Measurements from ENCODE around the gene BCS1L. TPM values are rescaled to one million over a fixed set of nuclear protein-coding genes. Genes with fewer than 3 reads are reported as not detected.

BCS1L gene
- total RNA-seq, 1 experiment from 2014 or later, result 38.8 TPM

GRCh38 chr2:218710334-218710686 is 50.8 kb downstream of the BCS1L start:
- Histone ChIP-seq H4K20me1 (ENCODE audit: insufficient read depth) (peaks cover 3% of the 10 kb centered on the region; the same call in 1 of the 2 replicates), H3K36me3 (ENCODE audit: low read depth) (no peaks in the 10 kb centered on the region), H3F3A (ENCODE audit: insufficient read depth, low read depth) (no peaks in the 10 kb centered on the region), H3K9me3 (ENCODE audit: insufficient read depth, low read depth) (no peaks in the 10 kb centered on the region), H3K27me3 (ENCODE audit: insufficient read depth, low read depth) (no peaks in the 10 kb centered on the region), H3K4me1 (replicated peaks; ENCODE audit: insufficient read depth) (peaks cover 13% of the 10 kb centered on the region), H3K27ac (no peak overlapping the region), H3K4me3 (peak overlapping the region; percentile 95; the same call in 1 of the 2 replicates), H3K4me2 (peak overlapping the region; percentile 93), H3K79me2 (ENCODE audit: low read depth) (peaks cover 43% of the 10 kb centered on the region), H3K9me2 (ENCODE audit: insufficient read depth) (no peaks in the 10 kb centered on the region), H2AFZ (peak overlapping the region; percentile 89; the same call in 1 of the 2 replicates)
- BruUV-seq (replicated peaks), result no TSS peak
- TF ChIP-seq EZH2 (IDR thresholded peaks at IDR 0.05; ENCODE audit: low read depth), result no peak
- TF ChIP-seq CTCF (conservative IDR thresholded peaks at IDR 0.05), result no peak
- intact Hi-C loops (cut with micrococcal nuclease; ENCODE audit: unreplicated experiment), result loop anchor here (1.0 kb wide), 1 partner anchor 137 kb away; no protein-coding TSS in a partner anchor
- no peak for DNase-seq
- ChIA-PET POLR2A (ENCODE audit: unreplicated experiment) (interaction anchor here (0.5 to 0.6 kb wide), 2 partner anchors 91 to 119 kb away, joined by 3 to 10 read pairs; no protein-coding TSS in a partner anchor), CTCF (interaction anchor here (0.5 to 1.3 kb wide), 6 partner anchors 21 to 632 kb away, joined by 3 to 7 read pairs (median 4); partner anchors contain the start of genes BCS1L and ZNF142)

- H3F3A ChIP-seq (ENCODE audit: insufficient read depth, low read depth), result no peaks in the 10 kb centered on the region
- ChIA-PET POLR2A (ENCODE audit: unreplicated experiment) (interaction anchor here (0.5 to 0.7 kb wide), 7 partner anchors 9 to 978 kb away, joined by 3 to 10 read pairs (median 3); no protein-coding TSS in a partner anchor), CTCF (interaction anchor here (0.5 to 1.3 kb wide), 6 partner anchors 21 to 633 kb away, joined by 3 to 6 read pairs (median 4); partner anchors contain the start of genes BCS1L and ZNF142)
- H3K9me2 ChIP-seq (ENCODE audit: insufficient read depth), result no peaks in the 10 kb centered on the region
- no peaks in the 10 kb centered on the region; the same call in 1 of the 2 replicates for H3K36me3 ChIP-seq (ENCODE audit: low read depth)
- peak within 1 kb of the TSS; percentile 93 for H3K4me2 ChIP-seq
- peak; percentile 79 to 96 for DNase-seq
- intact Hi-C loops (cut with micrococcal nuclease; ENCODE audit: unreplicated experiment), result loop anchor here (1.0 kb wide), 1 partner anchor 136 kb away; no protein-coding TSS in a partner anchor
- BruUV-seq (replicated peaks), result no TSS peak
- H3K4me1 ChIP-seq (replicated peaks; ENCODE audit: insufficient read depth), result peaks cover 13% of the 10 kb centered on the region
- peak within 1 kb of the TSS; percentile 55 for H3K27ac ChIP-seq
- no peaks in the 10 kb centered on the region for H3K9me3 ChIP-seq (ENCODE audit: insufficient read depth, low read depth)
- no peak for TF ChIP-seq EZH2 (IDR thresholded peaks at IDR 0.05; ENCODE audit: low read depth)
- TF ChIP-seq CTCF (conservative IDR thresholded peaks at IDR 0.05), result peak; percentile 79
- peak within 1 kb of the TSS; percentile 89 for H2AFZ ChIP-seq
- no peaks in the 10 kb centered on the region for H3K27me3 ChIP-seq (ENCODE audit: insufficient read depth, low read depth)
- peak within 1 kb of the TSS; percentile 95 for H3K4me3 ChIP-seq
- H4K20me1 ChIP-seq (ENCODE audit: insufficient read depth), result peaks cover 3% of the 10 kb centered on the region; the same call in 1 of the 2 replicates
- peaks cover 47% of the 10 kb centered on the region for H3K79me2 ChIP-seq (ENCODE audit: low read depth)
Observed at GRCh38 chr2:218710687-218711549, 51.4 kb downstream of the BCS1L start, which contains the start of gene TTLL4. TSS of gene TTLL4 (plus strand) at chr2:218710835. CDS start at chr2:218737677, 26,842 bp downstream.

- Histone ChIP-seq H3K4me2 (peak overlapping the region; percentile 93), H3K79me2 (ENCODE audit: low read depth) (peaks cover 53% of the 10 kb centered on the region), H3K36me3 (ENCODE audit: low read depth) (no peaks in the 10 kb centered on the region; the same call in 1 of the 2 replicates), H3K4me1 (replicated peaks; ENCODE audit: insufficient read depth) (peaks cover 14% of the 10 kb centered on the region), H2AFZ (peak overlapping the region; percentile 89), H3K27ac (peak overlapping the region; percentile 55), H3F3A (ENCODE audit: insufficient read depth, low read depth) (no peaks in the 10 kb centered on the region), H3K27me3 (ENCODE audit: insufficient read depth, low read depth) (no peaks in the 10 kb centered on the region), H3K9me2 (ENCODE audit: insufficient read depth) (no peaks in the 10 kb centered on the region), H3K9me3 (ENCODE audit: insufficient read depth, low read depth) (no peaks in the 10 kb centered on the region), H3K4me3 (peak overlapping the region; percentile 95), H4K20me1 (ENCODE audit: insufficient read depth) (peaks cover 3% of the 10 kb centered on the region; the same call in 1 of the 2 replicates)
- intact Hi-C loops (cut with micrococcal nuclease; ENCODE audit: unreplicated experiment), result no loop called here
- DNase-seq, result no peak
- no peak for TF ChIP-seq CTCF (conservative IDR thresholded peaks at IDR 0.05)
- ChIA-PET CTCF (interaction anchor here (1.2 kb wide), 1 partner anchor 52 kb away, joined by 6 read pairs; the partner anchor contains the start of genes BCS1L and ZNF142), POLR2A (ENCODE audit: unreplicated experiment) (interaction anchor here (0.7 kb wide), 4 partner anchors 10 to 977 kb away, joined by 3 to 4 read pairs (median 3); no protein-coding TSS in a partner anchor)
- no TSS peak for BruUV-seq (replicated peaks)
Observed at GRCh38 chr2:218711550-218711929, 52.1 kb downstream of the BCS1L start.
